DMS79 (cell line): Measurements from ENCODE around the gene LCE3E.

Experiments
- DNase-seq: peaks from one replicate; lab custom pipeline; 2025; lab: John Stamatoyannopoulos, UW

The LCE3E gene

DNA sequence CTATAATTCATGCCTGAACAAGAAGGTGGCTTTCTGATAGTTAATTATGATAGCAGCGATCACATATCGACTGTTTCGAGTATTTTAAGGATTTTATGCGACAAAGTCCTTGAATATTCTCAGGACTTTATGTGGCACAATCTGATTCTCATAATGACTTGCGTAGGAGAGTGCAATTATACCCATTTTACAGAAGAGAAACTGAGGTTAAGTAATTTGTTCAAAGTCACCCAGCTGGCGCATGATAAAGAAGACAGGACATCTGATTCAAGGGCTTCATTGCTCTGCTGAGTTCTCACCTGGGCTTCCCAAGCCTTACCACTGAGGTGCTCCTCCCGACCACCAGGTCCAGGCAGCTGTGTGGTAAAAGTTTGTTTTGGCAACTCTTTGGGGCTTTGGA lies 50.5 kb downstream of the LCE3E start:
- DNase-seq = no peak
